ENCODE data around the gene FPR3.
A peak's percentile ranks its signal among the peaks of the same experiment; 100 is the strongest.
"Not testable (repeated sequence)": the region's sequence is repeated elsewhere in the genome, so short reads cannot be mapped to it uniquely, and the experiment has no call there.

The FPR3 gene

GRCh38 chr19:51794885-51795490, at the start of gene FPR3:
Gene FPR3, plus strand, starts transcription at chr19:51795157. Its CDS starts 28,592 bp downstream, at chr19:51823749.
- DNase-seq (ENCODE audit: low read depth), result no peak

- DNase-seq (ENCODE audit: low read depth), result no peak
Measured at GRCh38 chr19:51746731-51747130, 48.2 kb upstream of the FPR3 start.

GRCh38 chr19:51749979-51750378, 45.0 kb upstream of the FPR3 start:
- DNase-seq (ENCODE audit: low read depth), result no peak

- DNase-seq (ENCODE audit: low read depth), result no peak
Measured at GRCh38 chr19:51750400-51751094, 44.4 kb upstream of the FPR3 start.

GRCh38 chr19:51751655-51752054, 43.3 kb upstream of the FPR3 start, which contains the start of gene FPR1:
Gene FPR1, minus strand, starts transcription at chr19:51751878. Its CDS starts 4,884 bp downstream, at chr19:51746994.
- DNase-seq (ENCODE audit: low read depth), result no peak

- no peak for DNase-seq (ENCODE audit: low read depth)
Measured at GRCh38 chr19:51754109-51754508, 40.8 kb upstream of the FPR3 start.

GRCh38 chr19:51754770-51755169, 40.2 kb upstream of the FPR3 start:
- DNase-seq (ENCODE audit: low read depth), result no peak

GRCh38 chr19:51755571-51755970, 39.4 kb upstream of the FPR3 start:
- no peak for DNase-seq (ENCODE audit: low read depth)

GRCh38 chr19:51760697-51761356, 34.1 kb upstream of the FPR3 start, which contains the start of gene FPR2:
Gene FPR2, plus strand, starts transcription at chr19:51761180. Its CDS starts 7,479 bp downstream, at chr19:51768659.
- no peak for DNase-seq (ENCODE audit: low read depth)

- no peak for DNase-seq (ENCODE audit: low read depth)
Measured at GRCh38 chr19:51761696-51762095, 33.3 kb upstream of the FPR3 start.

- no peak for DNase-seq (ENCODE audit: low read depth)
Measured at GRCh38 chr19:51765086-51765485, 29.9 kb upstream of the FPR3 start.

GRCh38 chr19:51766461-51766860, 28.5 kb upstream of the FPR3 start:
- no peak for DNase-seq (ENCODE audit: low read depth)

- DNase-seq (ENCODE audit: low read depth), result no peak
Measured at GRCh38 chr19:51771376-51772130, 23.4 kb upstream of the FPR3 start.

GRCh38 chr19:51772977-51773376, 22.0 kb upstream of the FPR3 start:
- no peak for DNase-seq (ENCODE audit: low read depth)

- not testable (repeated sequence) for DNase-seq (ENCODE audit: low read depth)
Measured at GRCh38 chr19:51776561-51776960, 18.4 kb upstream of the FPR3 start.

- peak; percentile 23 for DNase-seq (ENCODE audit: low read depth)
Measured at GRCh38 chr19:51777570-51778462, 17.1 kb upstream of the FPR3 start.

- no peak for DNase-seq (ENCODE audit: low read depth)
Measured at GRCh38 chr19:51779181-51779580, 15.8 kb upstream of the FPR3 start.

GRCh38 chr19:51779703-51780102, 15.3 kb upstream of the FPR3 start:
- no peak for DNase-seq (ENCODE audit: low read depth)

- no peak for DNase-seq (ENCODE audit: low read depth)
Measured at GRCh38 chr19:51780270-51780669, 14.7 kb upstream of the FPR3 start.

GRCh38 chr19:51781999-51782398, 13.0 kb upstream of the FPR3 start:
- DNase-seq (ENCODE audit: low read depth), result no peak

GRCh38 chr19:51783372-51783771, 11.6 kb upstream of the FPR3 start:
- no peak for DNase-seq (ENCODE audit: low read depth)
